HTERT RPE-1 (cell line): ENCODE data around the gene STAT2.

Experiments
- in situ Hi-C: fragments of 300-500 bp; cut with MboI; formaldehyde crosslinking; loops from 4 replicates; pipeline ENCODE4 v1.14.3; 2020; ENCODE audit warnings: low sequenced_read_pairs

STAT2 gene

DNA sequence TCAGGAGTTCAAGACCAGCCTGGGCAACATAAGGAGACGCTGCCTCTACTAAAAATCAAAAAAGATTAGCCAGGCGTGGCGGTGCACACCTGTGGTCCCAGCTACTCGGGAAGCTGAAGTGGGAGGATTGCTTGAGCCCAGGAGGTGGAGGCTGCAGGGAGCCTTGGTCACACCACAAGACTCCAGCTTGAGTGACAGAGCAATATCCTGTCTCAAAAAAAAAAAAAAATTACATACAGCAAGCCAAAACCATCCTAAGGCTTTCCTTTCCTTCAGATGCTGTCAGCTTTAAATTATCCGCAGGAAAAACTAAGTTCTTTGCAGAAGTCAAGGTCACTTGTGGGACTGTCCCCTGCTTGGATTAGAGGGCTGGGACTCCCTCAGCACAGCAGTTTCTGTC, 61.1 kb downstream of the STAT2 start:
- in situ Hi-C loops: no loop called here

DNA sequence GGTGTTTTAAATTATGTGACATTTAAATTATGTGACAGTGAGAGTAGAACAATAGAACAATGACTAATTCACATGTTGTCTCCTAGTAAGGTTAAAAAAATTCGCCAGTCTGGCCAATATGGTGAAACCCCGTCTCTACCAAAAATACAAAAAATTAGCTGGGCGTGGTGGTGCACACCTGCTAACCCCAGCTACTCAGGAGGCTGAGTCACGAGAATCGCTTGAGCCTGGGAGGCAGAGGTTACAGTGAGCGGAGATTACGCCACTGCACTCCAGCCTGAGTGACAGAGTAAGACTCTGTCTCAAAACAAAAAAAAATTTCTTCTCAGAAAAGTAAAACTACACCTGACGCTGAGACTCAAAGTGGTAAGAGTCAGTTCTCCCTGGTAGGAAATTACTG, 62.5 kb downstream of the STAT2 start:
- in situ Hi-C loops: no loop called here

DNA sequence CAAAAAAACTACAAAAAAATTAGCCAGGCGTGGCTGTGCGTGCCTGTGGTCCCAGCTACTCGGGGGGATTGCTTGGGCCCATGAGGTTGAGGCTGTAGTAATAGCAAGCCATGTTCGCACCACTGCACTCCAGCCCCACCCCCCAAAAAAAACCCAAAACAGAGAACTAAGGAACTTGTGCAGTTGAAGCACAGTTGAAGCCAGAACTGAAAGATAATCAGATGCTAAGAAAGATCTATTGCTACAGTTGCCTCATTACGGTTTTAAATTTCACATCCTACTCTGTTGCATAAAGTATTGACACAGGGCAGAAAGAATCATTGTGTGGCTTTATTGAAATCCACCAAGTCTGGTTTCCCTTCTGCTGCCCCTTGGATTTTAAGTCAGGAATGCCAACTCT, 63.6 kb downstream of the STAT2 start:
- in situ Hi-C loops: no loop called here

DNA sequence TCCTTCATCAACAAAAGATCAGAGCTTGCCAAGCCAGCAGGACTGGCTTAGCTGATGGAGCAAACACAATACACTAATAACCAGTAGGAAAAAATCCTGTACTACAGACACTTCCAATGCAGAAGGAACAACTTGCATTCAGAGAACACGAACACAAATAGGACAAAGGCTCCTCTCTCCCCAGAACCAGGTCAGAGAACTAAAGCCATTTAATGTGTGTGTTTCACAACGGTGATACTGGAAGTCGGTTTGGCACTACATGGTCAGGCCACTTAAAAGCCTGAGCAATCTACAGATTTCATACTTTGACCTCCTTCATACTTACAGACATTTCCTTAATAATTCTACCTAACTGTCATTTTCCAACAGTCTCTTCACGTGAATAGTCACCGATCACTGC, 66.1 kb downstream of the STAT2 start:
- in situ Hi-C loops: no loop called here
